ENCODE measurements around the gene FTO.
"Not testable (repeated sequence)": the region's sequence is repeated elsewhere in the genome, so short reads cannot be mapped to it uniquely, and the experiment has no call there.

FTO gene

DNA sequence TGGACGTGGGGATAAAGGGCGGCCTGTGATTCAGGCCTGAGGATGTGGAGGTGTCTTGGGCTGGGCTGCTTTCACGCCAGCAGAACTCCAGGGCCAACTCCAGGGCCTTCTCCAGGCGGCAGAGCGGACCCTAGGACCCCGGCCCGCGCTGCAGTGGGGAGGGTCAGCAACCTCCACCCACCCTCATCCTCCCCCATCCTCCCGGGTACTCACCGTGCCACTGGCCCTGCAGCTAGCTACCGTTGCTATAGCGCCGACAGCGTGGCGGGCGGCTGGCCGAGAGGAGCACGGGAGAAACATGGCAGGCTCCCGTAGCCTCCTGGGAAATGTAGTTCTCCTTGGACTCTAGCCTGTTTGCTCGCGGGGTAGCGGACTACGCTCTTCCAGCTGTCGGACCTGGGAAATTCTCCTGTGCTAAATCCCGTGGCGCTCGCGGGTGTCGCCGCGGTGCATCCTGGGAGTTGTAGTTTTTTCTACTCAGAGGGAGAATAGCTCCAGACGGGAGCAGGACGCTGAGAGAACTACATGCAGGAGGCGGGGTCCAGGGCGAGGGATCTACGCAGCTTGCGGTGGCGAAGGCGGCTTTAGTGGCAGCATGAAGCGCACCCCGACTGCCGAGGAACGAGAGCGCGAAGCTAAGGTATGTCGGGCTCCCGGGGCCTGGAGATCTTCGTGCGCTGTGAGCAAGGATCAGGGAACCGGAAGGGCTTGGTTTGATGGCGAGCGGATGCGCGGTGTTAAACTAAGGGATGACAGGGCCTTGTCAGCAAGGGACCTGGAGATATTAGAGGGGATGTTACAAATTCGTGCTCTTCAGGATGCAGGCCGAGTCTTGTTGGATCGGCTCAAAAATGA, at the start of gene FTO, which contains the start of gene RPGRIP1L:
Gene FTO, plus strand, starts transcription at position 567 of the 855 bp plus-strand sequence.
Gene RPGRIP1L, minus strand, starts transcription at position 270 of the 855 bp plus-strand sequence. CDS start 3,136 bp downstream, outside the sequence.
- DNase-seq (ENCODE audit: low spot score): peak; percentile 97

DNA sequence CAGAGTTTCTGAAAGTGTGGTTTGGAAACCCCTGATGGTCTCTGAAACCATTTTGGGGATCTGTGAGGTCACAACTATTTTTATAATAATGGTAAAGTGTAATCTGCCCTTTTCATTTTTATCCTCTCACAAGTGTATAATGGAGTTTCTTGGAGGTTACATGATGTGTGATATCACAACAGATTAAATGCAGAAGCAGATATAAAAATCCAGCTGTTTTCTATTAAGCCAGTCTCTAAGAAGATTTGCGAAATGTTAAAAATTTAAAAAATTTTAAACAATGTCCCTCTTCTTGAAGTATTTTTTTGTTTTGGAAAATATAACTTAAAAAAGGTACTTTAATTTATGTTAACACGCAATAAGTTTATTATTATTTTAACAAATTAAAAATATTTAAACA, 49.0 kb upstream of the FTO start:
- DNase-seq (ENCODE audit: low spot score): no peak

DNA sequence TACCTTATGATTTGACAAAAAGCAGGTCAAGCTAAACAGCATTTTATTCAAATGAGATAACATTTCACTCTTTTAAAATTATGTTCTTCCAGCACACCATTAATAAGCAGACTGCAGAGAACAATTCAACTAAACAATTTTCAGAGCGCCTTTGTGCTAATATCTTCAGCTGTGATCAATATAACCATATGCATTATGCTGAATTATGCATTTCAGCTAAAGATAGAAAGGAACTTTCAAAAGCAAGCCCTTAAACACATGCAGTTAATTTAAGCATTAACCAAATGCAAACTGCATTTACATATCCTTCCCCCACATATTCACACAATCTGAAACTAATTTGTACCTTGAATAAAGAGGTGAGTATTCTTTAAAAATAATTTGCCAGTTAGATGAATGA, 41.9 kb upstream of the FTO start:
- no peak for DNase-seq (ENCODE audit: low spot score)

DNA sequence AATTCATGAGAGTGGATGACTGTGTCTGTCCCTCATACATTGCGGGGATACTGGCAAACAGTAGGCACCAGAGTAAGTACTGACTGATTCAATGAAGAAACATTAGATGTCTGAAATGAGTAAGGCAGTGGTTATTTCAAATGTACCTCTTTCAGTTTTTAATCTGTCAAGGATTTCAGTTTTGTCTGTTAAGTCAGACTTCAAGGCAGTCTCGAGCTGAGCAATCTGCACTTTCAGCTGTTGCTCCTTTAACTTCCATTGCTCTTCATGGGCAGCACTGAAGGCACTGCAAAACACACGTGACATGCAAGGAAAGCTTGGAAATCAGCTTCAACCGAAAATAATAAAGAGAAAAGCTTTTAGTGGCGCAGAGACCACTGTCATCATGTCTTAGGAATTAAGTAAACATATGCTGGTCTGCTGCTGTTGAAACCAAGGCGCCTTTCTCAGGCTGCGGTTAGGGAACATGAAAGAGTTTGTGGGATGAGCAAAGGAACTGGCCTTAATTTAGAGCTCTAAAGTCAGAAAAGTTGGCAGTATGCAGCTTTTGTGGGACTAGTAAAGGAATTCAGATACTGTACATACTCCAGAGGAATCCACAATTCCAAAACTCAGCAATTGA, 39.1 kb upstream of the FTO start:
- no peak for DNase-seq (ENCODE audit: low spot score)

DNA sequence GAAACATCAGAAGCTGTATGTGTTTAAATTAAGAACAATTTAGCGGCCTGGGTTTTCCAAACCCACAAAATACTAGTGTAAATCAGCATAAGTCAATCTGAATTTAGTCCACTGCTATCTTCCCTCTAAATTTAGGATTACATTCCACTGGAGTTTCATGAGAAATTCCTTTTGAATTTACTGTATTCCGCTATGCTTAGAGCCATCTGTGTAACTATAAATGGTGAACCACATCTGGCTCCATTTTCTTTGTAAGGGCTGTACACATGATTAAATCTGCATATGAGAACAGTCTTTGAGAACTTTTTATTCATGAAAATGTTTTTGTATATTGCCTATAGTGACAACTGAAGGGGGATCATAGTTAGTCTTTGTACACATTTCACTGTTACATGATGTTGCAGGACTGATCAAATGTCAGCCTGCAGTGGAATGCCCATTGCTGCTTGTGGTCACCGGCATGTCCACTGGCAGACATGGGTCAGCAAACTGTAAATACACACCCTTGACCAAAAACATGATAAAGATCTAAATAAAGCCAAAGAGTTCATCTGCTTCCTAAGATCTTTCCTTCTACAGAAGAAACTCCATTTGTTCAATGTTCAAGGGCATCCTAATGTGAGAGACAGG, 37.1 kb upstream of the FTO start:
- no peak for DNase-seq (ENCODE audit: low spot score)

DNA sequence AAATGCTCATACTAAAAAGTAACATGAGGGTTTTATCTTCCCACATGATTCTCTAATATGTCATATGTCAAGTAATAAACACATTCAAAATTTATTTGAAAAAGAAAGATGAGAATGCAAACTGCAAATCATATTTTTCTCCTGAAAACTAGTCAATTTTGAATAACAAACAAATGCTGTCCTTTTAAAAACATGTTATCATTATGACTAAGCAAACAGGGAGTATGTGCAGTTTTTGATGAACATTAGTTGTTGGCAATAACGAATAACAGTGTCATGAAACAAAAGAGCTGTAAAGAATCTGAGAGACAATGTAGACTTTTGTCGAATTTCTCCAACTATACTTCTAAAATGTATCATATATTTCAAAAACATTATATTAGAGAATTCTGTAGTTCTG, 35.1 kb upstream of the FTO start:
- DNase-seq (ENCODE audit: low spot score): no peak

DNA sequence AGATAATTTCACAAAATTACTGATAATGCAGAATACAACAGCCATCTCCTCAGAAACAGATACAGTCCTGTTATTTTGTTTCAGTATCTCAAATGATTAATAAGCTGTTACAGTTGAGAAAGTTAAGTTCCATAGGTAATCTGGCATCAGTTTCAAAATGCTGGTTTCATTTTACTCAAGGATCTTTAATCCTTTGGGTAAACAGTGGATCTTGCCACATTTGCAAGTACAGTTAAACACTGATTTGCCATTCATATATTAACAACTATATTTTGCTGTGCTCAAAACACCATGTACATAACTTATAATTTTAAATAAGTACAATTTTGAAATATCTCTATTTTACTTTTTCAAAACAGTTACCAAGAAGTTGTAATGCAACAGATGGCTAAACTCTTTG, 31.5 kb upstream of the FTO start:
- DNase-seq (ENCODE audit: low spot score): no peak

DNA sequence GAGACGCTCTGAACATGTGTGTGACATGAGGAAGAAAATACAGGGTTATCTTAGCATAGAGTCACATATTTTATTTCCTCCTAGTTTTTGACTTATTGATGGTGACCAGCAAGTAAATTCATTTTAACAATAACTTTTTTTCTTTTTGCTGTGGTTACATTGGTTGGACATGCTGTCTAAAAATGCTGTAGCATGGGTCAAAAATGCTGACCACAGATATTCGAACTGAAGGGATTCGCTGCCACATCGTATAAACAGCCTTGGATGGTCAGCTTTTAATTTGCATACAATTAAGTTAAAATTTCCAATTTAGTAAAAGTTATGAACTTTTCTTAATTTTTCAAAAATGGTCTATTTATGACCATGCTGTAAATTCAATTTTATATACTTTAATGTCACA, 30.8 kb upstream of the FTO start:
- no peak for DNase-seq (ENCODE audit: low spot score)

DNA sequence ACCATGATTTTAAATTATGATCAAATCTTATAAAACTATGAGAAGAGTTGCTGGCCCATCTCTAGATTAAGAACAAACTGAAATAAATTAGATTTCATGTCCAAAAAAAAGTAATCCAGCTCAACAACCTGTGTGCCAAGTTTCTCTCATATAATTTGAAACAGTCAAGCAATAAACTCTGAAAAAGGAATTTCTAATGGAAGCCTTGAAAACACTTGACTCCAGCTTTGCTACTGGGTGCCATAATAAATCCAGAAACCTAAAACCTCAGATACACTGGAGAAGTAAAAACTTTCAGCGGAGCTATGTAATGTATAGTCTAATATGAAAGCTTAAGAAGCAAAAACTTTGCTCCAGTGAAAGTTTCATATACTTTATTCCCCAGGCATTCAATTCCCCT, 25.8 kb upstream of the FTO start:
- no peak for DNase-seq (ENCODE audit: low spot score)

DNA sequence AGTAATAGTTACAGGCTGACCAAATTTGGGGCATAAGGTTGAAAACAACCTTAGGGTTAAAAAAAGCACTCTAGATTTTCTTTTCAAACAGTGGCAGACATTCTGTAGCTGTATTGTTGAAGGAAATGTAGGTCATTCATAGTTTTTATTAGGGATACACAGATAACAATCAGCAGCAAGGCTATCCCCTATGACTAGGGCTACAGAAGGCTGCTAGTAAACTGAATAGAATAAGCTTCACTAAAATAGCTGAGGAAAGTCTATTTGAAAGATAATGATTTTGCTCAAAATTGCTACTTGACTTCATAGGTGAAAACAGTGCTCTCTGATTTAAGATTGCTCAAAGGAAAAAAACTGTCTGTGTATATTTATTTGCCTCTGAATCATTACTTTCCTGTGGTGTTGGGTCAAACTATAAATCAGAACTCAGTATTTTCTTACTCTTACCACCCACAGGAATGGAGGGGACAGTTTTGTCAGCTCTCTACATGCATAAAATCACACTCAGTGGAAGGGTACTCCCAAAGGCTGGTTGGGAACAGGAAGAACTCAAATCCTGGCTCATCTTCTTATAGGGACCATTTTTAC, 25.1 kb upstream of the FTO start:
- no peak for DNase-seq (ENCODE audit: low spot score)

DNA sequence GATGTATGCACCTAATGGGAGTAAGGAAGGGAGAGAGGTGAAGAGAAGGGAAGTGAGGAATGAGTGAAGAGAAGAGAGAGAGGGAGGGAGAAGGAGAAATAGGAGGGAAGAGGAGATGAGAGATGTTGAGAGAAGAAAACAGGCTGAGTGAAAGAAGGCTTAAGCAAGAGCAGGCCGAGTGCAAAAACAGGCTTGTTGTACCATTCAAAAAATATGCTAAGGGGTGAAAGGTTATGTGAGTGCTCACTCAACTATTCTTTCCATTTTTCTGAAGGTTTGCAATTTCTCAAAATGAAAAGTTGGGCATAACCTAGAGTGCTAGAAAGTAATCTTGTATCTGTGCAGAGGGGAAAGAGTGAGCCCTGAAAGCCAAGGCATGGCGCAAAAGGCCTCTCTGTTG, 23.2 kb upstream of the FTO start:
- no peak for DNase-seq (ENCODE audit: low spot score)

DNA sequence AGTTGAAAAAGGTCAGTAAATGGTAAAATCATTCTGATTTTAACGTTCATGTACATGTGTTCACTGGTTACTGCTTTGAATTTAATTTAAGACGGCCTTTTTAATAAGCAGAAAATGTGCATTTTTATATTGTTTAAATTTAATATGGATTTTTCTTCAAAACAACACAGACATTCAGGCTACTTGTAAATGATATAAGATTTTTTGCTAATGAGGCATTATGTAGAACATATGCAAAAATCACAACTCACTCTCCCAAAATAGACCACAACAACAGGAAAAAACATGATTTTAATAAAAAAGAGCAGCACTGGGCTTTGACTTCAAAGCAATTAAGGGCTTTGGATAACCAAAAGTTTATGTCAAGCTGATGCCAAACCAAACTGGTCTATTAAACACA, 22.6 kb upstream of the FTO start:
- DNase-seq (ENCODE audit: low spot score): no peak

DNA sequence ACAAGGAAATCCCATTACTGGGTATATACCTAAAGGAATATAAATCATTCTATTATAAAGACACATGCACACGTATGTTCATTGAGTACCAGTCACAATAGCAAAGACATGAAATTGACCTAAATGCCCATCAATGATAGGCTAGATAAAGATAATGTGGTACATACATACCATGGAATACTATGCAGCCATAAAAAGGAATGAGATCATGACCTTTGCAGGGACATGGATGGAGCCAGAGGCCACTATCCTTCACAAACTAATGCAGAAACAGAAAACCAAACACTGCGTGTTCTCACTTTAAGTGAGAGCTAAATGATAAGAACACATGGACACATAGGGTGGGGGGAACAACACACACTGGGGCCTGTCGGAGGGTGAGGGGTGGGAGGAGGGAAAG, 18.6 kb upstream of the FTO start:
- not testable (repeated sequence) for DNase-seq (ENCODE audit: low spot score)

DNA sequence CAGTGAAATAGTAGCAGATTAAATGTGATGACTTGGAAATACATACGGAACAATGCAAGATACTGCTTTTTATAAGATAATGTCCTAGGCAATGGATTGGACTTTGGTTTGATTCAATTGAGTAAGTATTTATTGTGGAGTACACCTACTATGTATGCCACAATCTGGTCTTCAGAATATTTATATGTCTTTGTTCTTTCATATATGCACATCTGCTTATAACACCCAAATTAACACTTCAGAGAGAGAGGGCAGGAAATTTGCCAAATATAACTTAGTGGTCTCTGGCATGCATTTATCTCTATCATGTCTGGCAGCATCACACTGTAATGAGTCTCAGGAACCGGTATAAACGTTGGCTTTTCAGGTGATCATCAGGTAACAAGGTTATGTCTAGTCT, 17.2 kb upstream of the FTO start:
- DNase-seq (ENCODE audit: low spot score): no peak

DNA sequence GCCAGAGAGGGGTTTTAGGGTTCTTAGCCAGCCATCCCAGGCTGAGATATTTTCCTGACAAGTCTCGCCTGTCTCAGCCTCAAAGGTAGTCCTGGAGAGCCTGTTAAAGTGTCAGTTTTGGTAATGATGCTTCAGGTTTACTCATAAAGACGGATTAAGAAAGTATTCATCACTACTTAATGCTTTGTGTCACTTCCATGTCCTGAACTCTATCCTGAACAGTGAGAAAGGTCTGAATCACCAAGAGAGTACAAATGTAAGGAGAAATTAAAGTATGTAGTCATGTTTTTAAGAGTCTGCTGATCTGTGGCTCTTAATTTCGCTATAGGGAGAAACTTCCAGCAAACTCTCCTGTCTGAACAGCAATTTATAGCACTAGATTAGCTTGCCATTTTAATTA, 14.3 kb upstream of the FTO start:
- no peak for DNase-seq (ENCODE audit: low spot score)

DNA sequence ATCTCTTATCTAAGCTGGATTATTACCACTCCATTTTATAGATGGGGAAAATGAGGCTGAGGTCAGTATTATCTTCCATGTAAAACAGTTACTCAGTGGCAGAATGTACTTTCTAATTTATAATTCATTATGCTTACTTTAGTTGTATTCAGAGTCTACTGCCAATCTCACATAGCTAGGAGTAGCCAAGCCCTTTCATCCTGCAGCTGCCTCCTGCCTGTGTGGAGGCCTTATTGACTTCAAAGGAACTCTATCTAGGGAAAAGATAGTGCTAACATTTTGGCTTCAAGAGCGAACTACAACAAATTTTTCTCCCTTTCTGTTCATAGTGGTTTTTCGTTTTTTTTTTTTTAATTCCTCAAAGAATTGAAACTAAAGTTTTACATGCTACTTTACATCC, 13.2 kb upstream of the FTO start:
- DNase-seq (ENCODE audit: low spot score): no peak

DNA sequence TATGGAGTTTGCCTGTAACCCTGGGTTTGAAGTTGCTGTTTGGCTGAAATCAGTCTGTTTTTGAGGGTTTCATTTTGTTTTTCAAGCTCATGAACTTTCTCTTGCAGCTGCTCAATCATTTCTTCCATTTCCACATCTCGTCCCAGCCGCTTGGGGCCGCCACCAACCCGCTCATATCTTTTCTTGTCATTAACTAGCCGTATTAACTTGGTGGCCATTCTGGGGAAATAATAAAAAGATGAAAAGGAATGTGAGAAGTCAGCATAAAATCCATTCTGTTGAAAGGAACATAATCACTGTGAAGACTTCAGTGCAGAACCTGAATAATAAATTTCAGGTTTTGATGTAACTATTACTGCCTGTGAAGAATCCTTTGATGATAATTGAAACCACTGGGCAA, 11.8 kb upstream of the FTO start:
- no peak for DNase-seq (ENCODE audit: low spot score)

DNA sequence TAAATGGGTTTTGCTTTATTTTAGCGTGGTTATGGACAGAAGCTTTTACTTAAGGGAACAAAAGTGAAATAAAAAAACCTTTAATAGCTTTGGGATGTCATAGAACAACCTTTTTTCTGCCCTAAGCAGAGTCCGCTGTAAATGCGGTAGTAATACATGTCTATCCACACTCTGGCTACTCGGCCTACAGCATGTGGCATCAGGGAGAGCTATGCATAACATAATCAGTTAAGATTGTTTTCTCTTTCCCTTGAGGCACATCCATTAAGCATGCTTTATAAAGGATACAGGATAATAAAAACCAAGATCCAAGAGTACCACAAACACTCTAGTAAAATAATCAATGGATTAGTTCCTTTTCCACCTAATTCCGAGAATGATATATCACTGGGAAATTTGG, 10.6 kb upstream of the FTO start:
- no peak for DNase-seq (ENCODE audit: low spot score)

DNA sequence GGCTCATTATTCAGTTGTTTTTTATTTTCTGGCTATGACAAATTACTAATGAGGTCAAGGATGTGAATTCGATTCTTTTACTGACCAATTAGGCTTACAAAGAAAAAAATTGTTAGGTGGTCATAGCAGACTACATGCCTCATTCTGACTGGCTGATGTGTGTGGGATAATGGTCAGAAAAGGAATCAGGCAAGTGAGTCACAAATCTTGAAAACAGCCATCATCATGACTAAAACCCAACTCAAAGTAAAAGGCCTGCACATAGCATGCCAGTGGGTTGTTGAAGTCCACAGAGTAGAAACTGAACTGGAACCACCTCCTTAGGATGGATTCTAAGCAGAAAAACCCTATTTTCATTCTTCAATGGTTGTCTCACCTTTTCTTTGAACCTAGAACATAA, 8.9 kb upstream of the FTO start:
- DNase-seq (ENCODE audit: low spot score): no peak

DNA sequence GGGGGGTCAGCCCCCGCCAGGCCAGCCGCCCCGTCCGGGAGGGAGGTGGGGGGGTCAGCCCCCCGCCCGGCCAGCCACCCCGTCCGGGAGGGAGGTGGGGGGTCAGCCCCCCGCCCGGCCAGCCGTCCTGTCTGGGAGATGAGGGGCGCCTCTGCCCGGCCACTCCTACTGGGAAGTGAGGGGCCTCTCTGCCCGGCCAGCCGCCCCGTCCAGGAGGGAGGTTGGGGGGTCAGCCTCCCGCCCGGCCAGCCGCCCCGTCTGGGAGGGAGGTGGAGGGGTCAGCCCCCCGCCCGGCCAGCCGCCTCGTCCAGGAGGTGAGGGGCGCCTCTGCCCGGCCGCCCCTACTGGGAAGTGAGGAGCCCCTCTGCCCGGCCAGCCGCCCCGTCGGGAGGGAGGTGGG, 5.7 kb upstream of the FTO start:
- DNase-seq (ENCODE audit: low spot score): not testable (repeated sequence)

DNA sequence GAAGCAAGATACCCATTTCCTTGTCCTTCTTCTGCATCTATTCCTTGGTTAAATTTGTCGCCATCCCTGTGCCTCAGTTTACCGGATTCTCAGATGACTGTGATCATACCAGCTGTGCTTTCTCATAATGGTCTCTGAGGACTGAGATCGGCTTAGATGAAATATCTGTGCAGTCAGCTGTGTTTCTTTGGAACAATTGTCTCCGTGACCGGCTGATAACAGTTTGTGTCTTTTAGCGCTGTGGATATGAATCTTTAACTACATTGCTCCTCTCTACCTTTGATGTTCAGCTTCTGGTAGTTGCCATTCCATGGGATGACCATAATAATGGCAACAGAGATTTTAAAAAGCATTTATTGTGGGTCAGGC, 473 bp downstream of the FTO start:
- no peak for DNase-seq (ENCODE audit: low spot score)

DNA sequence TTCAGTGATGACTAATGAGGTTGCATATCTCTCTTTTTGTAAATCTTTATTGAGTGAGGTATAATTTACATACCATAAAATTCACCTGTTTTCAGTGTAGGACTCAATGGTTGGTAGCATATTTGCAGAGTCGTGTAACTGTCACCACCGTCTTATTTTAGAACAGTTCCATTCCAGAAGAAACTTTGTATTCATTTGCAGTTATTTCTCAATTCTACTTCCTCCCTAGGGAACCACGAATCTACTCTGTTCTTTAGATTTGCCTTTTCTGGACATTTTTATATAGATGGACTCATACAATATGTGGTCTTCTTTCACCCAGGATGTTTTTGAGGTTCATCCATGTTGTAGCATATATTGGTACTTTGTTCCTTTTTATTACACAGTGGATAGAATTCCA, 3.7 kb downstream of the FTO start:
- DNase-seq (ENCODE audit: low spot score): no peak

DNA sequence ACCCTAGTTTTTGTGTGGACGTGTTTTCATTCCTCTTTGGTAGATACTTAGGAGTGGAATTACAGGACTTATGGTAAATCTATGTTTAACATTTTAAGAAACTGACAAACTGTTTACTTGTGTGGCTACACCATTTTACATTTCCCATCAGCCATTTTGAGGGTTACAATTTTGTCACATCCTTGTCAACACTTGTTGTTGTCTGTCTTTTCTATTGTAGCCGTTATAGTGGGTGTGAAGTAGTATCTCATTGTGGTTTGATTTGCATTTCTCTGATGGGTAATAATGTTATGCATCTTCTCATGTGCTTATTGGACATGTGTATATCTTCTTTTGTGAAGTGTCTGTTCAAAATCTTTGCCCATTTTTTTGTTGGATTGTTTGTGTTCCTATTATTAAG, 4.5 kb downstream of the FTO start:
- no peak for DNase-seq (ENCODE audit: low spot score)
